GM21619 (cell line): ENCODE data around the gene CCDC134.

Source experiments
- ATAC-seq: cut with Tn5 transposase; IDR thresholded peaks from one replicate; pipeline ENCODE4 v1.9.1; 2021; ENCODE audit not compliant: unreplicated experiment

Gene CCDC134

DNA sequence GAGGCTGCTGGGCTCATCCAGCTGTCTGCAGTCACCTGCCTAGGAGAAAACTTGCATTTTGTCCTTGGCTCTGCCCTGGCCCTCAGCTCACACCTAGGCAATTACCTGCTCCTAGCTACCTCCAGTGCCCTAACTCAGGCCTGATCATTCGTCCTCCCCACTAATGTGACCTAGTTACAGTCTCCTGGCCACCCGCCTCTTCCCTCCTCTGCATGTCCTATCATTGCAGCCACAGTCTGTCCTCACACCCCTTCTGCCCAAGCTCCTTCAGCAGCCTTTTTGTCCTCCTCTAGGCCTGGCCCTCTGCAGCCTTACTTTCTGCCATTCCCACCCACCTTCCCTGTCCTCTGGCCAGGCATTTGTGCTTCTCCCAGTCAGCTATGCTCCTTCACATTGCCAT is 17.7 kb upstream of the CCDC134 start:
- ATAC-seq, result no peak

DNA sequence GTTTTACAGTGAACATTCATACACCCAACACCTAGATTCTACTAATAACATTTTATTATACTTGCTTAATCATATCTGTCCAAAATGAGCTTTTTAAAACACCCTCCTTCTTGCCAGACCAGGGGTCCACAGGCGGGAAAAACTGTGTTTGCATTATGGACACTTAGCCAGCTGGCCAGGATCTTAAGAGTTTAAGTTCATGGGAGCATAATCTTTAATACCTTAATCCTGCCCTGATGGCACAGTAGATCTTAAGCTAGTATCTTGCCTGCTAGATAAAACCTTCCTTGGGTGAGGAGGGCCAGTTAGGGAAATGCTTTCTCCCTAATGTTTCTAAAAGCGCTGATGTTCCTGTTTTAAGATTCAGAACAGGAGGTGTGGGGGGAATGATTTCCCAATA is 13.1 kb upstream of the CCDC134 start:
- ATAC-seq, result no peak

DNA sequence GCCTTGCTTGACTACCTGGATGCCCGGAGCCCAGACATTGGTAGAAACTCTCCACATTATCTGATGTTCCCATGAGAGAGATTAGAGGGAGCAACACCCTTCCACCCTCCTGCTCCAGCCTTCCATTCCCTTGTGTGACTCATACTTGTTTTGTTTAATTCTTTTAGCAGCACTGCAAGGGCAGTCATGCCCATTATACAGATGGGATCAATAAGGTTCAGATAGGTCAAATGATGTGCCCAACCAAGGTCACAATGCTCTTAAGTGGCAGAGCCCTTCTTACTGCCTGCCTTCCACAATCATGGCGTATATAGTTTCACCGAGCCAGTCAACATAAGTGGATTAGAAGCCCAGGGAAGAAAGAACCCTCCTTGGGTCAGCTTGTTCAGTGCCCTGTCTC is 6.6 kb upstream of the CCDC134 start:
- ATAC-seq, result no peak

DNA sequence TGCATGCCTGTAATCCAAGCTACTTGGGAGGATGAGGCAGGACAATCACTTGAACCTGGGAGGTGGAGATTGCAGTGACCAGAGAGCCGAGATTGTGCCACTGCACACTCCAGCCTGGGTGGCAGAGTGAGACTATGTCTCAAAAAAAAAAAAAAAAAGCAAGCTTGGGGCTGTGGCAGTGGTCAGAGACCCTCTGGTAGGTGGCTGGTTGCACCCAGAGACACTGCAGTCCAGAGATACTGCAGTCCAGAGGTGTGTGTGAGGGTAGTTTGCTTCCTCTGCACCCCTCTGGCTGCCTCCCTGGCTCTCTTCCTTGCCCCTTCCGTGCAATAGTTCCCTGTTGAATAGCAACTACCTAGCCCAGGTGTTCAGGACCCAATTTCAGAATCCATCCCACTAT is 1.7 kb upstream of the CCDC134 start:
- no peak for ATAC-seq

DNA sequence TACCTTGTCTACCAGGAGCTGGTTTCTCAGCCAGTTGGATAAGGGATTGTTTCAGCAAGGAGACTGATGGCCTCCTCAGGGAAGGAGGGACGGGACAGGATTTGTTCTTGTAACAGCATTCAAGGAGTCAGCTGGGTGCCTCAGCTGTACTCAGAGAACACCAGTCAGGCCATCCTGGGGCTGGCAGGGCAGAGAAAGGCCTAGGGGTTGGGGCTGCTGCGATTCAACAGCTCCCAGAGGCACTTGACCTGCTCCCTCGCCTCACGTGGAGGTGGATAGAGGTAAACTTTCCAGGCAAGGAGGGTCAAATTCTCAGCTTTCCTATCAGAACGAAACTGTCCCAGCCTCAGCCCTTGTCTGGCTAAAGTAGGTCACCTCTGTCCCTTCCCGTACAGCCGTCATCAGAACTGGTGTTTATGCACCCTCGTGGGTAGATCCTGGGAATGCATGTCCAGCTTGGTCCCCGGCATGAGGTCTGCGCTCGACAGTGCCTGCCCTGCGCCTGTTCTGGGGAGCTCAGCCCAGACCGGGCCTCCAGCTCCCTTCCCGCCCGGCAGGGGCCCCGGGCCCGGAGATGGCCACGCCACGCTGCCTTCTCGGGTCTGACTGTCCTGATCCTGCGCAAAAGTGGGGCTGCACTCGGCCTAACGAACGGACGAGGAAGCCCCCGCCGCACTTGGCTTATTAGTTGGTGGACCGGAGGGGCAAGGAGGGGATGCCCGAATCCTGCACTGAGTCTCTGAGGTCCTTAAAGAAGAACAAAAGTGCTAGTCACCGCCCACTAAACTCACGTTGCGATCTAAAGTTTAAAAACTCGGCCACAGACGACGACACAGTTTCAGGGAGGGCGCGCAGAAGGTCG is 762 bp upstream of the CCDC134 start:
- peak; percentile 17 for ATAC-seq

DNA sequence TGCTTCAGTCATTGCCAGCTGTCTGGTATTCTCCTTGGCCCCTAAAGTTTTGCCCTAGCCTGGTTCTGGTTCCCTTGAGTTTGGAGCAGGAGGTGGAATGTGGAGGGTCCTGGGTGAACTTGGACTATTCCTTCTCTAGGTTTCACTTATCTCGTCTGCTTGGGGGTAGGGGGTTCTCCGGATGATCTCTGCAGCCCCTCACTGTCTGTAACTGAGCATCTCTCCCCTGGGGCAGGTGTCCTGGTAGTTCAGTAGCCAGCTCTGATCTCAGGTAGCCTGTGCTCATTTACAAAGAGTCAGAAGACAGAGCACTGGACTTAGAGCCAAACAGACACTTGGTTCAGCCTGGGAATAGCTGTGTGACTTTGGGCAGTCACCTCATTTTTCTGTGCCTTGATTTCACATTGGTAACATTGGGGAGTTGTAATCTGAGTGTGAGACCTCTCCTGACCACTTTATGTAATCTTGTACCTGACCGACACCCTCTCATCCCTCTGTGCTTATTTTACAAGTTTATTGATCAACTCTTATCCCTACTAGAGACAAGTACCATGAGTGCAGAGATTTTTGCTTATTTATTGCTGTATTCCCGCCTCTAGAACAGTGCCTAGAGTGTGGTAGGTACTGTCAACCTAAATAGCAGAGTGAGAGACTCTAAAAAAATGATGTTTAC is 804 bp downstream of the CCDC134 start:
- ATAC-seq, result no peak

DNA sequence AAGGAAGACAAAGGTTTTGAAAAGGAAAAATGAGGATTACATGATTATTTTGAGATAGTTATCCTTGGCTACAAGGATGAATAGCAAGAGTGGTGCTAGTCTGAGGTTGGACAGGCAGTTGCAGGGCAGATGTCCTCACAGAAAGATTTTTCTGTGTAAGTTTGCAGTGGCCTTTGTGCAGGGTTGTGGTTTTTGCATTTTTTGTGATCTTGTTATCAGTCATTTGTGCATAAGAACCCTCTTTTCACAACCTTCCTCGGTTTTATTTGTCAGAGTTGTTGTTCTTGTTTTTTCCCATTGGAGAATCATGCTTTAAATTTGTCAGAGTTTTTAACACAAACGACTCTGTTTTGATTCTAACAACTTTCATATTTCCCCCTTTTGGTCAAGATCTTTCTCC is 1.4 kb downstream of the CCDC134 start:
- ATAC-seq, result no peak

DNA sequence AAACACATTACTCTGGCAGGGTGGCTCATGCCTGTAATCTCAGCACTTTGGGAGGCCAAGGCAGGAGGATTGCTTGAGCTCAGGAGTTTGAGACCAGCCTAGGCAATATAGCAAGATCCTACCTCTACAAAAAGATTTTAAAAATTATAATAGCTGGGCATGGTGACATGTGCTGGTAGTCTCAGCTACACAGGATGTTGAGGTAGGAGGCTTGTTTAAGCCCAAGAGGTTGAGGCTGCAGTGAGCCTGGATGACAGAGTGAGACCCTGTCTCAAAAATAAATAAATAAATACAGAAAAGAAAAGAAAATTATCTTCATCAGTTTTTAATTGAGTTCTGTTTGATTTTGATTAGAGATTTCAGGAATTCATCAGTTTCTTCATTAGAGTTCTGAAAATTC is 5.2 kb downstream of the CCDC134 start:
- no peak for ATAC-seq

DNA sequence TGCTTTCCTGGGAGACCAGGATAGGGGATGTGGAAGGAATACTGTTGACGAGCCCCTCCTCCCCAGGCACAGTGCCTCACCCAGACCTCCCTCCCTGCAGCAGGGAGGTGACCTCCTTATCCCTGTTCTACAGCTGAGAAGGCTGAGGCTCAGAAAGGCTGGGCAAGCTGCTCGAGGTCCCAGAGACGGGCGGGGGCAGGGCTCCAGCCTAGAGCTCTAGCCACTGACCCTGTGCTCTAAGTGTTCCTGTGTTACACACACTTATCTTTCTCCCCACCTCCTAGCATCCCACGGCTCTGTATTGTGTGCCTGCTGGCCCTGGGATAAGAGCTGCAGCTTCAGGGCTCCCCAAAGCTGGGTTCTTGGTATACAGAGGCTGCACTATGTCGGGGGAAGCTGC is 7.9 kb downstream of the CCDC134 start:
- ATAC-seq, result no peak

DNA sequence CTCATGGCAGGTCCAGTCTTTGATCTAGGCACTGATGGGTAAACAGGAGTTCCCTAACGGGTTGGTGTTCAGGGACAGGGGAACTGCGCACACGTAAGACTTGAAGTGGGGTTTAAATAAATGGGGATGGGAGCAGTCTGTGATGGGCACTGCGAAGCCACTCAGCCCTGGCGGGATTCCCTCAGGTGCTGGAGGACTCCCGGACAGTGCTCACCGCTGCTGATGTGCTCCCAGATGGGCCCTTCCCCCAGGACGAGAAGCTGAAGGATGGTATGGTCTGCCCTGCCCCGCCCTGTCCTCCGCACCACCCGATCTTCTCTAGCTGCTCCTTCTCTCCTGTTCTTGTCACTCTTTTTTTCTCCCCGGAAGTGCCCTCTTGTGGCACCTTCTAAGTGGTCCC is 9.5 kb downstream of the CCDC134 start:
- ATAC-seq, result no peak

DNA sequence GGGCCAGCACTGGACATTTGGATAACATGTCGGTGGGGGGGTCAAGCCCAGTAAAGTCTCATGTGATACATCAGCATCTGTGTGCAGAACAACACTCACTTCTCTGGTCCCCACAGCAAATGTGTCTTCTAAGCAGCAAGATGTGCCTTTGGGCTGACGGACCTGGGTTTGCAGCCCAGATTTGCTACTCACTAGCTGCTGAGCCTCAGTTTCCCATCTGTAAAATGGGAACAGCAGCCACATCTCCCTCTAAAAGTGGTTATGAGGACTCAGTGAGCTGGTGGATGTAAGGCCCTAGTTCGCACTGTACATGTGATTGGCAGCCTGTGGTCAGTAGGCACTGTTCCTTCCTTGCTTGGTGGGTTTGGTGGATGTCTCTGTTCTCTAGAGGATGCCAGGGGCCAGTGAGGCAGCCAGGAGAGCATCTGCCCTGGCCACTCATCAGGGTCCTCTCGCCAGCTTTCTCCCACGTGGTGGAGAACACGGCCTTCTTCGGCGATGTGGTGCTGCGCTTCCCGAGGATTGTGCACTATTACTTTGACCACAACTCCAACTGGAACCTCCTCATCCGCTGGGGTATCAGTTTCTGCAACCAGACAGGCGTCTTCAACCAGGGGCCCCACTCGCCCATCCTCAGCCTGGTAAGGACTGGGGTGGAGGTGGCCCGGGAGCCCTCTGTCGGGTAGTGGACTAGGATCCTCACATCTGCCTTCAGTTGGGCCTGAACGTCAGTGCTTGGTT is 12.5 kb downstream of the CCDC134 start:
- no peak for ATAC-seq

DNA sequence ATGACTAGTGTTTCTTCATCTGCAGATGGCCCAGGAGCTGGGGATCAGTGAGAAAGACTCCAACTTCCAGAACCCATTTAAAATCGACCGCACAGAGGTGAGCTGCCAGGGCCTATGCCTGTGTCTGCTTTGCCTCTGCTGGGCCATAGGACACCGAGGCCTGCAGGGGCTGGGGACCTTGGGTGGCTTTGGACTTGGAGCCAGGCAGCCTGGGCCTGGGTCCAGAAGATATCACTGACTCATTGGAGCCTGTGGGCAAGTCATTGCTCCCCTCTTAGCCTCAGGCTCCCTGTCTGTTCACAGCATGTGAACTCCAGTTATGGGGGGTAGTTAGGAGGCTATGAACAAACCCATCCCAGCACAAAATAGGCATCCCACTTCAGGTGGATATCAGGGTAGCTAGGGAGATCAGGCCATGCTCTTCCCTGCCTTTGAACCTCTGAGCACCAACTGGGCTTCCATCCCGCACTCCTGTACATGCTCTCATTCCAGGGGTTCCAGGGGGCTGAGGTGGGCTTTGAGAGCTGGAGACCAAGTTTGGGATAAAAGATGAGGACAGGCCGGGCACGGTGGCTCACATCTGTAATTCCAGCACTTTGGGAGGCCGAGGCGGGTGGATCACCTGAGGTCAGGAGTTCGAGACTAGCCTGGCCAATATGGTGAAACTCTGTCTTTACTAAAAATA is 13.4 kb downstream of the CCDC134 start:
- no peak for ATAC-seq

DNA sequence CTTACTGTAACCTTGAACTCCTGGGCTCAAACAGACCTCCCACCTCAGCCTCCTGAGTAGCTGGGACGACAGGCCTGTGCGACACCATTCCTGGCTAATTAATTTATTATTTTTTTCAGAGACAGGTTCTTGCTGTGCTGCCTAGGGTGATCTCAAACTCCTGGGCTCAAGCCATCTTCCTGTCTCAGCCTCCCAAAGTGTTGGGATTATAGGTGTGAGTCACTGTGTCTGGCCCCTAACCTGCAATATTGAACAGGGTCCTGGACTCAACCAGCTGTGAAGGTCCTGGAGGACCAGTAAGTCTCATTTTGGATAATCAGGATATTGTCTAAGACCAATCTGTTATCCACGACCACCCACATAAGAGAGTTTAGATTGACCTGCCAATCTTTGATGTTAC is 15.2 kb downstream of the CCDC134 start:
- no peak for ATAC-seq

DNA sequence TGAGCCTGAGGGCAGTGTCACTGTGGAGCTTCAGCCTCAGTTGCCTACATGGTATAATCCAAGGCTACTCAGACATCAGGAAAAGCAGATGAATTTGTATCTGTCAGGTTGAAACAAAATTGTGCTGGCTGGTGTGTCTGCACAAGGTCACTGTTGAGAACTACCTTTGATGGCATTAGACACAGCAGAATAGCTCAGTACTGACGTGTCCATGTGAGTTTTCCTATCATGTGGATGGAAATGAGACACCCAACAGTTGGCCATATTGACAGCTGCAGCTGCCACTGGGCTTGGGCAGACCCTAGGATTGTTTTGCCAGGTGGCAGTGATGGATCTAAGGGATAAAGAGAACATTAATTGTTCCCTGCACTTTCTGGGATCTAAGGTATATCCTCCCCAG is 15.8 kb downstream of the CCDC134 start:
- no peak for ATAC-seq

DNA sequence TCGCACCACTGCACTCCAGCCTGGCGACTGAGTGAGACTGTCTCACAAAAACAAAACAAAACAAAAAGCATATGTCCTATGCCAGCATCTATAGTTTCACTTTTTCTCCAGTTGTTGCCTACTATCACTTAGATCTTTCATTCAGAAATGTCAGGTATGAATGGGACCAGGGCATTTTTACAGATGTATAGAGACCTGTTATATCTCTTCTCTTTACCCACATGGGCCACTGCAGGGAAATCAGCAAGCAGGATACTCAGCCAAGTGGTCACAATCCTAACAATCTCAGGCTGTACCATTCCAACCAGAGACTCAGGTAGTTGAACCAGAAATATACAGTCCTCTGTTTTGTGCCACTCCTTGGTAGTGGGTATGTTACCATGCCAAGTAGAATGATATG is 16.4 kb downstream of the CCDC134 start:
- ATAC-seq, result no peak

DNA sequence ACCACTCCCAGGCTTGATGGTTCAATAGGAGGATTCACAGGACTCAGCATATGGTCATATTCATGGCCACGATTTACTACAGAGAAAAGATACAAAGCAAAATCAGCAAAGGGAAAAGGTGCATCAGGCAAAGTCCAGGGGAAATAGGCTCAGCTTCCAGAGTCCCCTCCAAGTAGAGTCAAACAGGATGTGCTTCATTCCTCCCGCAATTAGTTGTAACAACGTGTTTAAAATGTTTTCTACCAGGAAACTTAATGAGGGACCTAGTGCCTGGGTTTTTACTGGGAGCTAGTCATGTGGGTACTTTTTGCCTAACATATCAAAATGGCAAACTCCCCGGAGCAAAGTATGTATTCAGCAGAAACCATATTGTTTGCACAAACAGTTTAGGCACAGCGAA is 17.5 kb downstream of the CCDC134 start:
- ATAC-seq, result no peak

DNA sequence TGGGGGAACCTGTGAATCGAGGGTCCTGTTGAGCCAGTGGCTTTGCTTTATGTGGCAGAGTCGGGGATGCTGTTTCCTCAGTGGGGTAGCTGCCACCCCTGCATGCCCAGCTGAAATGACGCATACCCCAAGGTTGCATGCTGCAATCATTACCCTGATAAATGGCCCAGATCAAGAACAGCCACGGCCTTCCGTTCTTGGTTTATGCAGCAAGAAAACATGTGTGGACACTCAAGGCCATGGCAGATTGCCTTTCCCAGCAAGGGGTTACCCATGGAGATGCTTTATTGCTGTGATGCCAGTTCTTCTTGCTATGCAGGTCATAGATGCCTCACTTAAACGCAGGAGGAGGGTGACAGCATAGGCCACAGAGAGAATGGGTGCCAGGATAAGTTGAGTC is 18.1 kb downstream of the CCDC134 start:
- no peak for ATAC-seq

DNA sequence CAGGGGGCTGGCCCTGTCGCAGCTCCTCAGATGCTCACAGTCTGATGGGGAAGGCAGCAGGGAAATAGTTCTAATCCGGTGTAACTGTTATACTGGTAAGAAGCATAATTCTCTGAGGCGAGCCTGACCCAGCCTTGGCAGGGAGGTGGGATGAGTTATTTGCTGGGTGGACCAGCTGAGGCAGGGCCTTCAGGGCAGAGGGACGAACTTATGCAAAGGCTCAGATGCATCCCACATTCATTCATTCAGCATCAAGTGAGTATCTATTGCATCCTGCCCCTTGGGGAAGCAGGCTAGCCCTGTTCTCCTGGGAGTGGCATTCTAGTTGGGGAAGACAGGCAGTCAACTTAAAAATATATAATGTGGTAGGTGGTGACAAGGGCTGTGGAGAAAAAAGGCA is 18.8 kb downstream of the CCDC134 start:
- ATAC-seq, result no peak

DNA sequence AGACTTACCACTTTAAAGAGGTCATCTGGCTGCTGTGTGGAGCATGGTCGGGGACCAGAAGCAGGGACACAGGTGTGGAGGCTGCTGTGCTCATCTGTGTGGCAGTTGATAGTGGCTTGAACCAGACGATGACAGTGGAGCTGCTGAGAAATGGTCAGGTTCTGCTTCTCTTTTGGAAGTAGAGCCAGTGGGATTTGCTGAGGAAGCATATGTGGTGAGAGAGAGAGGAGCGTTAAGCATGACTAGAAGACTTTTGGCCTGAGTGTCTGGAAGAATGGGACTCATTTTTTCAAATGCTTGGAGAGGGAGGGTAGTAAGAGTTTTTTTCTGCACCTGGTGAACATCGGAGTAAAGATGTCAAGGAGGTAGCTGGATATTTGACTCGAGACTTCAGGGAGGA is 20.0 kb downstream of the CCDC134 start:
- ATAC-seq, result no peak

DNA sequence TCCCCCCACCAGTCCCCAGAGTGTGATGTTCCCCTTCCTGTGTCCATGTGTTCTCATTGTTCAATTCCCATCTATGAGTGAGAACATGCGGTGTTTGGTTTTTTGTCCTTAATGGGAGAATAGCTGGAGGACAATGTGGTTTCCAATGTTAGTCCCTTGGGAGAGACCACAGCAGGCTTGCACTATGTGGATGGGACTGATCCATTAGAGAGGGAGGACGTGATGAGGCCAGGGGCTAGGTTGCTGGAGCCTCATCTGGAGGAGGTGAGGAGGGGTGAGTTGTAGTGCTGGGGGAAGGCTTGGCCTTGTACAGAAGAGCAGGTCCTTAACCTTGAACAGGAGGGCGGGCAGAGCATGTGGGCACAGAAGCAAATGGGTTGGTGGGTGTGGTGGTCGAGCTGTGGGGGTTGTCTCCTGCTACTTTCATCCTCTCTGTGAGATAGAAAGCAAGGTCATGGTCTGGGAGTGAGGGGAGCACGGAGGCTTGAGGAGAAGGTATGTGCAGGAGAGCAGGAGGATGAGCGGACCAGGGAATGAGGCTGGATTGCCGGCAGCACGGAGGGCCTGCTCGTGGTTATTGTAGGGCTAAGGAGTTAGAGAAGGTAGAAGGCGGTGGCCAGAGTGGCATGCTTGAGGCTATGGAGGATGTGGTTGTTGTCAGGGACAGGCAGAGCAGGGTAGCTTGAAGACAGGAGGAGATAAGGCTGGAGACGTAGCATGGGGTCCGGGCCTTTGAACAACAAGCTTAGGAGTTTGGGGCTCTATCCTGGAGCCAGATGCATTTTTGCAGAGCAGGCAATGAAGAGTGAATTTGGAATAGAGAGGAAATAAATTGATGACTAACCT is 21.2 kb downstream of the CCDC134 start:
- no peak for ATAC-seq
